Measurements from ENCODE around the gene SLC23A2. TPM values are rescaled to one million over a fixed set of nuclear protein-coding genes. Genes with fewer than 3 reads are reported as not detected.

Gene SLC23A2
- total and polyA plus RNA-seq, 2 donors: 5.7 to 8.6 TPM

DNA sequence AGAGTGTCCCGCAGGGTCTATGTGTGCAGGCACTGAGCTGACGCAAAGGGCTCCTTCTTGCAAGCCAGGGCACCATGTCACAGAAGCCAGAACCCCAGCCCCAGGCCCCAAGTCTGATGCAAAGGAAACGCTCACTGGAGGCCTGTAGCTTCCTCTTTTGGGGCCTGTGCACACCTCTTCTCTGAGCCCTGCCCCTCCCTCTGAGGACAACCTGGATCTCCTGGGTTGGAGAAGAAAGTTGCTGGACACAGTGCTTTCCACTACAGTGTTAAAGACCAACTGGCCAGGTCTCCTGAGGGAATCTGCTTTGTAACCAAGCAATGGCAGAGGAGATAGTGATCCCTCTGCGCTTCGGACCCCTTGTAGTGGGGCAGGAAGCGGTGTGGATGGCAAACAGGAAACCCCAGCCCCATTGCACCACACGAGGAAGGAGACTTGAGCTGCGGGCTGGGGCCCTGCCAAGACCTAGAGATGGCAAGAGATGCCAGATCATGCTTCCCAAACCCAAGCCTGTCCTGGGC lies 189.6 kb downstream of the SLC23A2 start:
- peak in 5 of 9 donors; percentile 31 to 82 (median 62) for DNase-seq (ENCODE audit: low read depth in 6 of 9, low spot score in 9 of 9)
- WGBS: 16% methylated on average over 8 of the region's 8 CpGs
- H3K9me3 ChIP-seq (ENCODE audit: control insufficient read depth in 2 of 2, insufficient read depth in 1 of 2, low read length in 1 of 2): no peaks in the 10 kb centered on the region
- peak overlapping the region; percentile 89 to 95 for H3K27ac ChIP-seq (ENCODE audit: low read depth in 1 of 2, low read length in 1 of 2)
- no peaks in the 10 kb centered on the region for H3K36me3 ChIP-seq (ENCODE audit: control insufficient read depth in 2 of 2, insufficient read depth in 2 of 2, low read length in 1 of 2)
- H3K27me3 ChIP-seq (ENCODE audit: control insufficient read depth in 2 of 2, insufficient read depth in 1 of 2, low read length in 1 of 2): no peaks in the 10 kb centered on the region
- peaks cover 38 to 71% of the 10 kb centered on the region in 2 donors for H3K4me1 ChIP-seq (ENCODE audit: control insufficient read depth in 2 of 2, insufficient read depth in 2 of 2, low read length in 2 of 2)
- no peak overlapping the region for H3K4me3 ChIP-seq (ENCODE audit: low read length in 2 of 2)

DNA sequence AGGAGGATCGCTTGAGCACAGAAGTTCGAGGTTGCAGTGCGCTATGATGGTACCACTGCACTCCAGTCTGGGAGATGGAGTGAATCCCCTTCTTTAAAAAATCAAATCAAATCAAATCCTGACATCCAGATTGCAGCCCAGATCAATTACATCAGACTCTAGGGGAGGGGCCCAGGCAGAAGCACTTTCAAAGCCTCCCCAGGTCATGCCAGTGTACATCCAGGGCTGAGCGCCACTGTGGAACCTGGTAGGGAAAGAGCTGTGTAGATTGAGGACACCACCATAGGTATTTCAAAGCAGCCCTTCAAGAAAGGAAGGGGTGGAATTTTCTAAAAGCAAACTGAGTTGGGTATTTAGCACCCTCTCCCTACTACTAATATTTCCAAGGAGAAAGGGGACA lies 190.1 kb downstream of the SLC23A2 start:
- H3K4me3 ChIP-seq (ENCODE audit: low read length in 2 of 2): no peak overlapping the region
- 92% methylated on average over 4 of the region's 4 CpGs for WGBS
- peak overlapping the region; percentile 89 to 95 for H3K27ac ChIP-seq (ENCODE audit: low read depth in 1 of 2, low read length in 1 of 2)

GRCh38 chr20:4810426-4811019 lies 190.8 kb downstream of the SLC23A2 start:
- Histone ChIP-seq H3K4me1 (ENCODE audit: control insufficient read depth in 2 of 2, insufficient read depth in 2 of 2, low read length in 2 of 2) (peaks cover 36 to 68% of the 10 kb centered on the region in 2 donors), H3K27me3 (ENCODE audit: control insufficient read depth in 2 of 2, insufficient read depth in 1 of 2, low read length in 1 of 2) (no peaks in the 10 kb centered on the region), H3K36me3 (ENCODE audit: control insufficient read depth in 2 of 2, insufficient read depth in 2 of 2, low read length in 1 of 2) (peaks cover 0 to 5% of the 10 kb centered on the region in 2 donors), H3K9me3 (ENCODE audit: control insufficient read depth in 2 of 2, insufficient read depth in 1 of 2, low read length in 1 of 2) (no peaks in the 10 kb centered on the region), H3K4me3 (ENCODE audit: low read length in 2 of 2) (no peak overlapping the region), H3K27ac (ENCODE audit: low read depth in 1 of 2, low read length in 1 of 2) (peak overlapping the region; percentile 33 to 34)
- WGBS: 88% methylated on average over 8 of the region's 8 CpGs
- no peak for DNase-seq (ENCODE audit: low read depth in 6 of 9, low spot score in 9 of 9)

More for the DNA sequence above, 190.1 kb downstream of the SLC23A2 start:
- H3K36me3 ChIP-seq (ENCODE audit: control insufficient read depth in 2 of 2, insufficient read depth in 2 of 2, low read length in 1 of 2): no peaks in the 10 kb centered on the region
- DNase-seq (ENCODE audit: low read depth in 6 of 9, low spot score in 9 of 9): no peak
- no peaks in the 10 kb centered on the region for H3K27me3 ChIP-seq (ENCODE audit: control insufficient read depth in 2 of 2, insufficient read depth in 1 of 2, low read length in 1 of 2)
- H3K4me1 ChIP-seq (ENCODE audit: control insufficient read depth in 2 of 2, insufficient read depth in 2 of 2, low read length in 2 of 2): peaks cover 38 to 71% of the 10 kb centered on the region in 2 donors
- H3K9me3 ChIP-seq (ENCODE audit: control insufficient read depth in 2 of 2, insufficient read depth in 1 of 2, low read length in 1 of 2): no peaks in the 10 kb centered on the region

DNA sequence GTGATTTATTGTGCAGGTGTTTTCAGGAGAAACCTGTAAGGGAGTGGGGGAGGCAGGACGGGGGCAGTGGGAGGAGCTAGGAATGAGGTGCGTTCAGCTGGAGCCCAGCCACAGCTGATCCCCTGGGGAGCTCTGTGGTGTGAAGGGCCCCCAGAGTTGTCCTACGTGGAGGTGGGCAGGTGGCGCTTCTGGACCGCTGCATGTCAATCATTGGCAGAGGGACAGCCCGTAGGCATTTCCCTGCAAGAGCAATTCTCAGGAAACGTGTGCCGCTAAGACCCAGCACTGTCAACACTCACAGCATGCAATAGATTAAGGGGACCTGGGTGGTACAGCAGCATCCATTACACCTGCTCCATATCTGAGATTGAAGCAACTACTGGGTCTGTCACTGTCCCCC lies 191.6 kb downstream of the SLC23A2 start:
- H3K36me3 ChIP-seq (ENCODE audit: control insufficient read depth in 2 of 2, insufficient read depth in 2 of 2, low read length in 1 of 2): peaks cover 4 to 6% of the 10 kb centered on the region in 2 donors
- DNase-seq (ENCODE audit: low read depth in 6 of 9, low spot score in 9 of 9): no peak
- no peaks in the 10 kb centered on the region for H3K9me3 ChIP-seq (ENCODE audit: control insufficient read depth in 2 of 2, insufficient read depth in 1 of 2, low read length in 1 of 2)
- peak overlapping the region in 1 of 2 donors; percentile 20 for H3K27ac ChIP-seq (ENCODE audit: low read depth in 1 of 2, low read length in 1 of 2)
- H3K4me1 ChIP-seq (ENCODE audit: control insufficient read depth in 2 of 2, insufficient read depth in 2 of 2, low read length in 2 of 2): peaks cover 30 to 60% of the 10 kb centered on the region in 2 donors
- H3K4me3 ChIP-seq (ENCODE audit: low read length in 2 of 2): no peak overlapping the region
- H3K27me3 ChIP-seq (ENCODE audit: control insufficient read depth in 2 of 2, insufficient read depth in 1 of 2, low read length in 1 of 2): no peaks in the 10 kb centered on the region
- 30% methylated on average over 8 of the region's 8 CpGs for WGBS

DNA sequence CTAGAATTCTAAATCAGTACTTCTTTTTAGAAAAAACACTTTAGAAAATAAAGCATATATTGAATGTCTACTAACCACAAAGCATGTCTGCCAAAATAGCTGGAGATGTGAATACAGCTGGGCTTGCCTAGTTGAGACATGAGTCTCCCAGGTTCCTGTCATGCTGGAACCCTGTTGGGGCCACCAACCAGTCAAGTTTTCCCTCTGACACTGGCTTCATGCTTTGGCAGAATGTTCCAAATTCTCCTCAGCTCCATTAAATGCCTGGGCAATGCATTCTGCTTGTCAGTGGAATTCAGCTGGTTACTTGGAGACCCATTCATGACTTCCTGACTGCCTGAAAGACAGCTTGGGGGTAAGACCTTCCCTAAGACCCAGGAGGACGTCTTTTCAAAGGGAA lies 192.4 kb downstream of the SLC23A2 start:
- H3K36me3 ChIP-seq (ENCODE audit: control insufficient read depth in 2 of 2, insufficient read depth in 2 of 2, low read length in 1 of 2): peaks cover 6% of the 10 kb centered on the region in 2 donors
- no peaks in the 10 kb centered on the region for H3K27me3 ChIP-seq (ENCODE audit: control insufficient read depth in 2 of 2, insufficient read depth in 1 of 2, low read length in 1 of 2)
- H3K27ac ChIP-seq (ENCODE audit: low read depth in 1 of 2, low read length in 1 of 2): no peak overlapping the region
- 85% methylated on average over 1 of the region's 1 CpG for WGBS
- H3K4me3 ChIP-seq (ENCODE audit: low read length in 2 of 2): no peak overlapping the region
- no peak for DNase-seq (ENCODE audit: low read depth in 6 of 9, low spot score in 9 of 9)
- no peaks in the 10 kb centered on the region for H3K9me3 ChIP-seq (ENCODE audit: control insufficient read depth in 2 of 2, insufficient read depth in 1 of 2, low read length in 1 of 2)
- H3K4me1 ChIP-seq (ENCODE audit: control insufficient read depth in 2 of 2, insufficient read depth in 2 of 2, low read length in 2 of 2): peaks cover 23 to 51% of the 10 kb centered on the region in 2 donors

GRCh38 chr20:4805663-4806449 lies 195.5 kb downstream of the SLC23A2 start:
- peaks cover 0 to 21% of the 10 kb centered on the region in 2 donors for H3K4me1 ChIP-seq (ENCODE audit: control insufficient read depth in 2 of 2, insufficient read depth in 2 of 2, low read length in 2 of 2)
- H3K4me3 ChIP-seq (ENCODE audit: low read length in 2 of 2): no peak overlapping the region
- no peak overlapping the region for H3K27ac ChIP-seq (ENCODE audit: low read depth in 1 of 2, low read length in 1 of 2)
- no peaks in the 10 kb centered on the region for H3K27me3 ChIP-seq (ENCODE audit: control insufficient read depth in 2 of 2, insufficient read depth in 1 of 2, low read length in 1 of 2)
- WGBS: 97% methylated on average over 18 of the region's 18 CpGs
- H3K36me3 ChIP-seq (ENCODE audit: control insufficient read depth in 2 of 2, insufficient read depth in 2 of 2, low read length in 1 of 2): peaks cover 8 to 13% of the 10 kb centered on the region in 2 donors
- DNase-seq (ENCODE audit: low read depth in 6 of 9, low spot score in 9 of 9): no peak
- H3K9me3 ChIP-seq (ENCODE audit: control insufficient read depth in 2 of 2, insufficient read depth in 1 of 2, low read length in 1 of 2): no peaks in the 10 kb centered on the region

DNA sequence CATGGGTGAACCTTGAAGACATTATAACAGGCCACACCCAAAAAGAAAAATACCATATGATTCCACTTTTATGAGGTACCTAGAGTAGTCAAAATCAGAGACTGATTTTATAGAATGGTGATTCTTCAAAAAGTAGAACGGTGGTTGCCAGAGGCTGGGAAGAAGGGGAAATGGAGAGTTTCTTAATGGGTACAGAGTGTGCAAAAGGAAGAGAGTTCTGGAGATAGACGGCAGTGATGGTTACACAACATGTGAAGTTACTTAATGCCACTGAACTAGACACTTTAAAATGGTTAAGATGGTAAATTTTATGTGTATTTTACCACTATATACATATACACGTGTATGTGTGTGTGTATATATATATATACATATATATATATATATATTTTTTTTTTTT lies 198.8 kb downstream of the SLC23A2 start:
- H3K4me3 ChIP-seq (ENCODE audit: low read length in 2 of 2): no peak overlapping the region
- H3K36me3 ChIP-seq (ENCODE audit: control insufficient read depth in 2 of 2, insufficient read depth in 2 of 2, low read length in 1 of 2): peaks cover 26 to 34% of the 10 kb centered on the region in 2 donors
- DNase-seq (ENCODE audit: low read depth in 6 of 9, low spot score in 9 of 9): no peak
- no peaks in the 10 kb centered on the region for H3K27me3 ChIP-seq (ENCODE audit: control insufficient read depth in 2 of 2, insufficient read depth in 1 of 2, low read length in 1 of 2)
- WGBS: 91% methylated on average over 3 of the region's 3 CpGs
- no peaks in the 10 kb centered on the region for H3K4me1 ChIP-seq (ENCODE audit: control insufficient read depth in 2 of 2, insufficient read depth in 2 of 2, low read length in 2 of 2)
- no peak overlapping the region for H3K27ac ChIP-seq (ENCODE audit: low read depth in 1 of 2, low read length in 1 of 2)
- no peaks in the 10 kb centered on the region for H3K9me3 ChIP-seq (ENCODE audit: control insufficient read depth in 2 of 2, insufficient read depth in 1 of 2, low read length in 1 of 2)

All from thymus (tissue), 11 donors.